ENCODE measurements around the gene GRIN1.
A peak's percentile ranks its signal among the peaks of the same experiment; 100 is the strongest.
"Not testable (repeated sequence)": the region's sequence is repeated elsewhere in the genome, so short reads cannot be mapped to it uniquely, and the experiment has no call there.

GRIN1 gene

DNA sequence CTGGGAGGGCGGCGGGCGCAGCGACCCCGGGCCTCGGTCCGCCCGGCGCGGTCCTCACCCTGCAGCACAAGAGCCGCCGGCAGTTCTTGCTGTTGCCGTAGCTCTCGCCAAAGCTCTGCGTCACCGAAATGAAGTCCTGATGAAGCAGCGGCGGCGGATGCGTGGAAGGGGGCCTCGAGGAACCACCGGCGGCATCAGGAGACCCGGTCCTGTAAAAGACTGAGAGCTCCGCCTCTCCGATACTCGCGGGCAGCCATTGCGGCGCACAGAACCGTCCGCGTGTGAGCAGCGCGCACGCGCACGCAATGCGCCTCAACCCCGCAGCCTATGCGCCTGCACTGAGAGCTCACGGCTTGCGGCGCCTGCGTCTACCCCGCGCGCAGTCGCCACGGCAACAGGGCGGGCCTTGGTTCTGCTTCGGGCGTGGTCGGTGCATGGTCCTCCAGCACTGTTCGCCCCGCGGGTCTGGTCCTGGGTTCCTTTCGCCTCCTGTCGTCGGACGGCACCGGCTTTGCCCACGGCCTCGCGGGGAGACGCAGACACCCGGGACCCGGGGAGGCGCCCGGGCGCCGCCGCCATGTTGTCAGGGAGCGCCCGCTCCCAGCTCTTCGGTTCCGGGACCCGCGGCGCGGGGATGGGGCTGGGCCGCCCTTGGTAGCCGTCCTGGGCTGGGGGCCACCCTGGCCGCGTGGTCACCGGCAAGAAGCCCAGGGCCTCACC lies 9.3 kb upstream of the GRIN1 start:
- DNase-seq: peak; percentile 87

DNA sequence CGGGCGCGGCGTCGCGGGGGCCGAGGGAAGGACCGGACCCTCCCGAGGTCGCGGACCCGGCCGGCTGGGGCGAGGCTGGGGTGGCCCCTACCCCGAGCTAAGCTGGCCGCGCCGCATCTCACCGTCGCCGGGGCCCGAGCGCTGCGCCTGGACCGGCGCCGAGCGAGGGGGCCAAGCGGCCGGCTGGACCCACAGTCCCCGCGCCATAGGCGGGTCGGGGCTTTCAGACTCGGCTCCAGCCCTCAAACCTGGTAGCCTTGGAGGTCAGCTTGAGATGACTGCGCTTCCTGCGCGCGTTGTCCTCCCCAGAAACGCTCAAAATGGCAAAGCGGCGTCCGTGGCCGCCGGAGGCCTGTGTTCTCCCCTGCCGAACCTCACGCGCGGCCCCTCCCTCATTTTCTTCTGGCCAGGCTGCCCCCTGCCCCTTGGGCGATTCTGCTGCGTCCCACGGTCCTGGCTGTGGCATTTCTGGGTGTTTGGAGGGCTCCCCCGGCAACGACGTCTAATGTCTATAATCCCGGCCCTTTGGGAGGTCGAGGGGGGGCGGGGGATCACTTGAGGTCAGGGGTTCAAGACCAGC lies 8.7 kb upstream of the GRIN1 start:
- no peak for DNase-seq

DNA sequence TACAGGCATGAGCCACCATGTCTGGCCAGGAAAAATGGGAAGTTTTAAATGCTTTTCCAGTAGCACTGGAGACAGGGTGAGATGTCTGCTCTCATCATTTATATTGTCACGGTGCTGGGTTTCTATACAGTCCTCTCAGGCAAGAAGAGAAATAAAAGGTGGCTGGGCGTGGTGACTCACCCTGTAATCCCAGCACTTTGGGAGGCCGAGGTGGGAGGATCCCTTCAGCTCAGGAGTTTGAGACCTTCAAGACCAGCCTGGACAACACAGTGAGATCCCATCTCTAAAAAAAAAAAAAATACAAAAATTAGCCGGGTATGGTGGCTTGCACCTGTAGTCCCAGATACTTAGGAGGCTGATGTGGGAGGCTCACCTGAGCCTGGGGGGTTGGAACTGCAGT lies 4.8 kb upstream of the GRIN1 start:
- DNase-seq: no peak

DNA sequence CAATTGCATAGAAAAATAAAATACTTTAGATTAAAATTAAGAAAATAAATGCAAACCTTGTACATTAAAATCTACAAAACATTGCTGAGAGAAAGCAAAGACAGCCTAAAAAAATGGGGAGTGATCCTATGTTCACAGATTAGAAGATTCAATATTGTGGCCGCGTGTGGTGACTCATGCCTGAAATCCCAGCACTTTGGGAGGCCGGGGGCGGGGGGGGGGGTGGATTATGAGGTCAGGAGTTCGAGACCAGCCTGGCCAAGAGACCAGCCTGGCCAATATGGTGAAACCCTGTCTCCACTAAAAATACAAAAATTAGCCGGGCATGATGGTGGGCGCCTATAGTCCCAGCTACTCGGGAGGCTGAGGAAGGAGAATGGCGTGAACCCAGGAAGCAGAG lies 3.8 kb upstream of the GRIN1 start:
- DNase-seq: not testable (repeated sequence)

DNA sequence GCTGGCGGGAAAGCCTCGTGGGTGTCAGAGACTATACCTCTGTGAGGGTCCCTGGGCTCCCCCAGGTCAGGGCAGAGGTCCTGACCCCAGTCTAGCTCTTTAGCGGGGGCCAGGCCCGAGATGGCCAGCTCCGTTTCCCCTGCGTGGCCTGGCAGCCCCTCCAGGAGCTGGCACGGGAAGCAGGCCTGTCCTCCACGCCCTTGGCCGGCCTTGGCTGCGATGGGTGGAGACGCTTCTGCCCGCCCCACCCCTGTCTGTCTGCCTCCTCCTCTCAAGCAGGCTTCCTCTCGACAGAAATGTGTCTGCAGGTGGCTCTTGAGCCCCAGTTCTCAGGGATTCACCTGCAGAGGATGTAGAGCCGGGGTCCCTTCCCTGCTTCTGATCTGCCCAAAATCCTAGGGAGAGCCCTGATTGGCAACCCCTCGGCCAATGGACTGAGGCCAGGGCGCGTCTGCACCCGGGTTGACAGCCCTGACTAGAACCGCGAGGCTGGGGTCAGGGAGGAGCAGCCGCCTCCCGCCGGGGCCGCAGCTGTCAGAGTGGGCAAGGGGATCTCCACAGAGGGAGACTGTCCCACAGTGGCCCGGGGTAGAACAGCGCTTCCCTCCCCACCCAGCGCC lies 2.6 kb upstream of the GRIN1 start:
- DNase-seq: no peak

DNA sequence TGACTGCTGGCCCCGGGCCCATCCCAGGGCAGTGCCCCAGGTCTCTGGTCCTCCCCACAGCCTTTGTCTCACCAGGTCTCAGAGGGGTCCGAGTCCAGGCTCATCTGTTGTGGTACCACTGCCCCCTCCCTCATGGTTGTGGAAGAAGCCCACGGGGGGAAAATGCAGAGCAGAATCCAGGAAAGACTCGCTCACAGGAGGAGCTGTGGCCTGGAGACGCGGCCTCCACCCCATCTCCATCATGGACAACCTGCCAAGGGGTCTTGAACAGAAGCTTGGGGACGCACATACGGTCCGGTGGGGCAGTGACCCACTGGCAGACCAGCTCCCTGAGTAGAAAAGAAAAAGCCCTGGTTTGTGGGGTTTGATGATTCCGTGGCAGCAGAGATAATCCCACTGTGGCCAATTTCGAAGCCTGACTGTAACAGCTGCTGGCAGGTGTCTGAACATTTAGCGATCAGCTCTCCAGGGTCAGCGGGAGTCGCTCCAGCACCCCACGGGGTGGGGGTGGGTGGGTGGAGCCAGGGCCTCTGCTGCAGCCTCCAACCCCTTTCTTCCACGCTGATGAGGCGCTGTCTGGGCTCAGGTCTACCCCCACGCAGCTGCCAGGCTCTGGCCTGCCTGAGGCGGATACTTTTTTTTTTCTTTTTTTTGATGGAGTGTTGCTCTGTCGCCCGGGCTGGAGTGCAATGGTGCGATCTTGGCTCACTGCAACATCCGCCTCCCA lies 1.9 kb upstream of the GRIN1 start:
- peak; percentile 21 for DNase-seq

DNA sequence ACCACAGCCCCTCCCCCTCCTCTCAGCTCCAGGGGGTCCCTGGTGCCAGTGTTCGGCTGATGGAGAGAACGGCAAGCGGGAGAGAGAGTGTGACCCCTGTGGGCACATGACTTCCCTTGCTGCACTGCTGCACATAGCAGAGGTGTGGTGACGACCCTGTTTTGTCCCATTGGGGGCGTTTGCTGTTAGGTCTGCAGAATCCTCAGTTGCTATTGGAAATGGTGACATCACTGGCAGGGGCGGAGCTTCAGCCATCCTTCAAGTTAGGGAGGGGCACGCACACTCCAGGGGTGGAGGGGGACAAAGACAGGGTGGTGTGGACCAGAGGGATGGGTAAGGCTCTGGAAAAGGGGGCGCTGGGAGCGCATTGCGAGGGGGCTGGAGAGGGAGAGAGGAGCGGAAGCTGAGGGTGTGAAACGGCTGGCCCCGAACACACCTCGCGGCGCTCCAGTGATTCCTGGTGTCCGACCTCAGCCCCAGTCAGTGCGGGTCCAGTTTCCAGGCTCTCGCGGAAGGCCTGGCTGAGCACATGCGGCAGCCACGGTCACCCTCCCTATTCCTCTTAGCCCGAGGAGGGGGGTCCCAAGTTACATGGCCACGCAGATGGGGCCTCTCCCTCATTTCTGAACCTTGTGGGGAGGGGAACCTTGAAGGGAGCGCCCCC lies 764 bp upstream of the GRIN1 start:
- DNase-seq: no peak

DNA sequence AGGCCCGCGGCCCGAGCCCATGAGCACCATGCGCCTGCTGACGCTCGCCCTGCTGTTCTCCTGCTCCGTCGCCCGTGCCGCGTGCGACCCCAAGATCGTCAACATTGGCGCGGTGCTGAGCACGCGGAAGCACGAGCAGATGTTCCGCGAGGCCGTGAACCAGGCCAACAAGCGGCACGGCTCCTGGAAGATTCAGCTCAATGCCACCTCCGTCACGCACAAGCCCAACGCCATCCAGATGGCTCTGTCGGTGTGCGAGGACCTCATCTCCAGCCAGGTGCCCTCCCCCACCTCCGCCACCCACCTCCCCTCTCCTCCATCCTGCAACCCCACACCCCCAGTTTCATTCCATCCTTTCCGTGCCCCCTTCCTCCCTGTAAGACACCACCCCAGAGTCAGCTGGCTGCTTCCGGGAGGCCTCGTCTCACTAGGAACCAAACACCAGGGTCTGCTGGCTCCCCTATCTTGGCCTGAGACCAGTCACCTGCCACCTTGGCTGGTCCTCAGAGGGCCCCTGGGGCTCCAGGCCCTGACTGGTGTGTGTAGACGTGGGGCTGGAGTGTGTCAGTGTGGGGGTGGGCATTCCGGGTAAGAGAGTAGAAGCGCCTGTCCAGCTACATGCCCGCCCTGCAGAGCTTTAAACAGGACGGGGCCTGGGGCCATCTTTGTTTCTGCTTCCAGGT lies 655 bp downstream of the GRIN1 start:
- DNase-seq: no peak

DNA sequence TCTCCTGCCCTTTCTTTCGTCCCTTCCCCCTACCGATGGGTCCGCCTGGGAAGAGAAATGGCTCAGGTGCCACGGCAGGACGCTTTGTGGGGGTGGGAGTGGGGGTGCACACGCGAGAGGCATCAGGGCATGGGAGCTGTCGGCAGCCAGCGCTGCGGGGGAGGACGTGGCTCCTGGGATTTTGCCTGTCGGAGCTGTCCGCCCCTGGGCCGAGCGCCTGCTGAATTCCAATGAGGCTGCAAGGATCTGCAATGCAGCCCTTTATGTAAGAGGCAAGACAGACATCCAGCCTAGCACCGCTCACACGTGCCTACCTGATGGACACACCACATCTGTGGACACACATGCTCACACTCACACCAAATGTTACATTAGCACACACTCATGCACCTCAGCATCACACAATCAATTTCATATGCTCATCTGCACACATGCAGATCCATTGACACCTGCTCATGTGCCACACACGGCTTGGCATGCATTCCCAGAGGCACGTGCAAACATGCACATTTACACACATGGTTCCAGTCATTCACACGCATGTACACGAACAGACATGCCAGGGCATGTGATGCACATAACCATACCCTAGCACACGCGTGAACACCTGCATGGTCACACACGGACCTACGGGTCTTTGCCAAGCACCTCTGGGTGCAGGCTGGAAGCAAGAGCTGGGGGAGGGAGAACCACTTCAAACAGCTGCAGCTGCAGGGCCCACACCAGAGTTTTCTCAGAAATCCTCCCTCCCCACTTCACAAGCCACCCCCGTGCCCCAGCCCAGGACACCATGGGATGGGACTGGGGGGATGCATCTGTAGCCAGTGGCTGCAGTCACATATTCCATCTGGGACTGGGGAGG lies 1.4 kb downstream of the GRIN1 start:
- no peak for DNase-seq

DNA sequence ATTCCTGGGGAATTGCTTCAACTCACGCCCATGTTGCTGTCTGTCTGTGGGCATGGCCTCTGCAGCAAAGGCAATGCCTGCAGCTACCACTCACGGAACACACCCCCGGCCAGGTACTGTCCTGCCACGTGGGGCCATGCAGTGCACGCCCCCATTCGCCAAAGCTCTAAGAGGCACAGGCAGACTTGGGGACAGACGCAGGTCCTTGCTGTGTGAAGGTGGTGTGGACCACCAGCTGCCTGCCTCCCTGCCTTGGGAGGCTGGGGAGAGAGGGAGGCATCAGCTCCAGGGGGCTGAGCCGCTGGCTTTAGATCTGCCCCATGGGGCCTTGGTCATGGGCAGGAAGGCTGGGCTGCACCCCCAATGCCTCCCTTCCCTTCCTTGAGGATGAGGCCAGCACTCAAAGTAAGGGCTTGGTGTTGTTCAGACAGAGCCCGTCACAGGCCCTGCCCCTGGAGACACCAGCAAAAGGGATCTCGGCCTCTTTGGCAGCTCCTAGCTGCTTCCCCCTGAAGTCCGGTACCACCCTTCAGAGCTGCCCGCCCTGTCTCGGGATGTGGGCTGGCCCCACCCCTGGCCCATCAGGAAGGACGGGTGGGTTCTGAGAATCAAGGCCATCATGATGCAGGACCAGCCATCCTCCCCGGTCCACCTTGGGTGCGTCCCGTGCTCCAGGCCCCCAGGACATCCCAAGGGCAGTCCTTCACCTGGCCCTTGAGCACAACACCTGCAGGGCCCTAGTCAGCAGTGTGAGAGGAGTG lies 2.3 kb downstream of the GRIN1 start:
- DNase-seq: no peak

DNA sequence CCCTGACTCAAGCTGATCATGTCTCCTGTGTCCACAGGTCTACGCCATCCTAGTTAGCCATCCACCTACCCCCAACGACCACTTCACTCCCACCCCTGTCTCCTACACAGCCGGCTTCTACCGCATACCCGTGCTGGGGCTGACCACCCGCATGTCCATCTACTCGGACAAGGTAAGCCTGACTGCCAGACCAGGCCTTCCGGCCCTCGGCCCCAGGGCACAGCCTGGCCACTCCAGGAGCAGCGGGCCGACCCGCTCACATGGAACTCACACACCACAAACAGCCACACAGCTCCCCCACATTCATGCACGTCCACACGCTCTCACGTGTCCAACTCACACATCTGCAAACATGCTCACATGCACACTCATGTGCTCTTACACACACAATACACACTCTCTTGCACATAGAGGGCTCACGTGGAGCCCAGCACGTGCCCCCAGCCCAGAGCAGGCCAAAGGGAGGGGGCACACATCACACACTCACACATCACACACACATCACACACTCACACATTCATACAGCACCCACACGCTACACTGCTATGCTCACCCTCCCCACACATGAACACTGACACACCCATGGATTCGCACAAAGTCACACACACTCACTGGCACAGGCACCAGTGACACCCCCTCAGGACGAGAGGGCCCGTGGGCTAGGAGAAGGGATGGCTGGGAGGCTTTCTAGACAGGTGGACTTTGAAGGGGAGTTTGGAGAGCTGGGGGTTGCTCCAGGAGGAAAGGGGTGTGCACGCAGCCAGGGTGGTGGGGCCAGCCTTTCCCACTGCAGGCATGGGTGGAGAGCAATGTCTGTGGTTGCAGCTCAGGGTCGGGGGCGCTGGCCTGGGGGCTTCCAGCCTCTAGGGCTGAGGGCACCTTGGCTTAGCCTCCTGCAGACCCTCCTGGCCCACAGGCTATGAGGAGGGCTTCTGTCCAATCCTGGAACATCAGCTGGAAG lies 3.3 kb downstream of the GRIN1 start:
- DNase-seq: no peak

DNA sequence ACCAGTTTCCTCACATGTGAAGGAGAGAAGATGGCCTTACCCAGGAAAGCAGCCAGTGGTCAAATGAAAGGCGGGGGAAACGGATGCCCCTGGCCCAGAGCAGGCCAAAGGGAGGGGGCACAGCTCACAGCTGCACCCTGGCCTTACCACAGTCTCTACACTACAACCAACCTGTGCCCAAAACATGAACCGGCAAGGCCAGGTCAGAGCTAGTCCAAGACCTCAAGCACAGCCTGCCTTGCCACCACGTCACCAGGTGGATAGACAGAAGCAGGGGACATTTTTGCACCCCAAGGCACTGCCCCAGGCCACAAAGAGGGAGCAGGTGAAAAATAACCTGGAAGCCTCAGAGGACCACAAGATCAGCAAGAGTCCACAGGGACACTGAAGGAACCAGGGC lies 4.5 kb downstream of the GRIN1 start:
- no peak for DNase-seq

DNA sequence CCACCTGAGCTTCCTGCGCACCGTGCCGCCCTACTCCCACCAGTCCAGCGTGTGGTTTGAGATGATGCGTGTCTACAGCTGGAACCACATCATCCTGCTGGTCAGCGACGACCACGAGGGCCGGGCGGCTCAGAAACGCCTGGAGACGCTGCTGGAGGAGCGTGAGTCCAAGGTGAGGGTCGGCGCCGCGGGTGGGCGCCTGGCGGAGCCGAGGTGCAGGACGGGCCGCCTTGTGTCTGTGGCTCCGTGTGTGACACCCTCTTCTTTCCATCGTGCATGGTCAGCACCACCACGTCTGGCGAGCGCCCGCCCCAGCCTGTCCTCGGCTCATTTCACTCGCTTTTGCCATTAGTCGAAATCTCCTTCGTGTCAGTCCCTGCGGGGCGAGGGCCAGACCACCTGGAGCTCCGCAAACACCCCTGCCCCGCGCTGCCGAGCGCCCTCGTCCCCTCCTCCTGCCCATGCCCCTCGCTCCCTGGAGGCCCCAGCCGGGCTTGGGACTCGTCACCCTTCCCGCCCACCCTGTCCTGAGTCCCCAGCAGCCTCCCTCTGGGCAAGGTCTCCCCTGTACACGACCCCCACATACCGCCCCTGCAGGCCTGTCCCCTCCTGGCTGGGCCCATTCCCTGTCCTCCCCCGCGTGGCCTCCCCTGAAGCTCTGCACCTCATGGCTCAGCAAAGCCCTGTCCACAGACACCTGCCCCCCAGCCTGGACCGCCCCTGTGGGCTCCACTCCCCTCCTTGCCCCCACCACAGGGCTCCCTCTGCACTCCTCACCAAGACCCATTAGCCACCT lies 7.0 kb downstream of the GRIN1 start:
- no peak for DNase-seq

DNA sequence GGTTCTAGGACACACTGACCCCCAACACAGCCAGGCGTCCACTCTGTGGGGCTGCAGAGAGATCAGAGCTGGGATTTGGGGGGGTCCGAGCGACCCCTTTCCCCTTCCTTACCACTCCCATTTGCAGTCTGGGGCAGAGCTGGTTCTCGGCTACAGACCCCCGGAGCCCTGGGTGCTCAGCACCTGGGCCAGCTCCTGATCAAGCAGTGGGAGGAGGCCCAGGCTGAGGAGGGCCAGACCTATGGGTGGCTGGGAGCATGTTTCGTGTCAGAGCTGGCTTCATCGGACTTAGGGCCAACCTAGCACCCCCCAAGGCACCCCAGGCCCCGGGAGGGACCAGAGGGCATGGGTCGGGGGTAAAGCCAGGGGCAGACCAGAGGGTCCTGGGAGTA lies 7.6 kb downstream of the GRIN1 start:
- DNase-seq: no peak

DNA sequence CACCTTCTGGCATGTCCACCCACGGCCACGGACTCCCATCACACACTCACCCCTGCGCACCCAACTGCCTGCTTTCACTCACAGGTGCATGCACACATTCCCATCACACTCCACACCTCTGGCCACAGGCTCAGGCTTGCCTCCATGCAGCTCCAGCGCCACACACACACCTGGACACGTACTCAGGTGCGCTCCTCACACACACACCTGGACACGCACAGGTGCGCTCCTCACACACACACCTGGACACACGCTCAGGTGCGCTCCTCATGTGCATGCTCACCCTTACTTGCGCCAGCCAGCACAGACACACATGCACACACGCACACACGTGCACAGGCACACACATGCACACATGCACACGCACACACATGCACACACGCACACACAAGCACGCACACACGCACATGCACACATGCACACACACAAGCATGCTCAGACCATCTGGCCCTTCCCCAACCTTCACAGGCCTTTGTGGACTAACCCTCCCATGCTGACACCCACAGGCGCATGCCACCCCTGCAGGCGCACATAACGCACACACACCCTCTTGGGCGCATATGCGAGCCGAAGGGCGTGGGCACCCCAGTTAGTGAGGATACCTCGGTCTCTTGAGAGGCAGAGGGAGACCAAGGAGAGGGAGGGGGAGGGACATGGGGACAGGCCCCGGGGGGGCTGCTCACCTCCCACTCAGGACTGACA lies 8.3 kb downstream of the GRIN1 start:
- DNase-seq: peak; percentile 4

DNA sequence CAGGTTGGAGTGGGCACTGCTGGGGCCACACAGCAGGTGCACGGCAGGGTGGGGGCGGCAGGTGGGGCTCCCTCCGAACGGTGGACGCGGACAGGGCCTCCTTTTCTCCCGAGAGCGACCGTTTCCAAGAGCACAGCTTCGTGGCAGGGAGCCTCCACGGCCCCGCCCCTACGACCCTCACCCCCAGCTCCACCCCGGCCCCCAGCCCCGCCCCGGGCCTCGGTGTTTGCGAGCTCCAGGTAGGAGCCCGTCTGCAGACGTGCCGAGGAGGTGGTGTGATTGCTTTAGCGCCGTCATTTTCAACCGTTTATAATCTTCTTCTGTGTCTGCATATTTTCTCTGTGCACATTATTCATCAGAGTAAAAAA lies 8.8 kb downstream of the GRIN1 start:
- peak; percentile 33 for DNase-seq

DNA sequence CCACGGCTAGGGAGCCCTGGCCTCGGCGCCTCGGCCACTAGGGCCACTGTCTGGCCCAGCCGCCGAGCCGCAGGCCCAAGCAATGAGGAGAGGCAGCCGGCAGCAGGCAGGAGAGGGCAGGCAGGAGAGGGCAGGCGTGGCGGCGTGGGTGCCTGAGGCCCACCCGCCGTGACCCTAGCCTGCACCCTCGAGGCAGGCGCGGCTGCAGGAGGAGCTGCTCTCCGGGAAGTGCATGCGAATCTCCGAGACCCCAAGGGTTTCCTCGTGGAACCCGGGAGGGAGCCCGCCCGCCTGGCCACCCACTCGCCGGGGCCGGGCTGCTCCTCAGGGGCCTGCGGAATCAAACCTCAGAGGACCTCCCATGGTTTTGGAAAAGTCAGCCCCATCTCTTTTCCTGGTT lies 9.3 kb downstream of the GRIN1 start:
- no peak for DNase-seq

DNA sequence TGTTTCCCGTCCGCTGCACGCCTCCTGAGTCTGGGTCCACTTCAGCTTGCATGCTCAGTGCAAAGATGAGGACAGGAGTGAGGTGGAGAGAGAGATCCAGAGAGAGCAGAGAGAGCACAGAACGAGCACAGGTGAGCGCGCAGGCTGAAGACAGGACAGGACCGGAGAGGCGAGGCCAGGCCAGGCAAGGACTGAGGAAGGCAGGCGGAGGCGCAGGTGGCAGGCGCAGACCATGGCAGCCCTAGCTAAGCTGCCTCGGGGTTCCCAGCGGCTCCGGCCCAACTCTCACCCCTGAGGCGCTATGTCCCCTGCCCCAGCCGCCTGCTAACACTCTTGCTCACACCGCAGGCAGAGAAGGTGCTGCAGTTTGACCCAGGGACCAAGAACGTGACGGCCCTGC lies 9.7 kb downstream of the GRIN1 start:
- no peak for DNase-seq

Measured in MV-4-11 (cell line).